Gastroesophageal sphincter (tissue), 4 donors: ENCODE results near the gene SIX5. TPM values are rescaled to one million over a fixed set of nuclear protein-coding genes. Genes with fewer than 3 reads are reported as not detected.

Experiments
- ATAC-seq: fragments of 150-250 bp; one replicate; pipeline ENCODE4 v1.9.1; 2016; ENCODE audit warnings: mild to moderate bottlenecking, moderate library complexity
- H3K27ac ChIP-seq, 4 donors: fragments of 200-600 bp; sonication (generic) in 3 of 4; 1 replicate in 3 of 4; 2 replicates in 1 of 4; pipeline ENCODE4 v1.5.1; 2016 to 2019
- H3K27me3 ChIP-seq: fragments of 200-600 bp; sonication (generic); one replicate; pipeline ENCODE4 v1.5.1; 2019
- H3K36me3 ChIP-seq, 2 donors: fragments of 200-600 bp; sonication (generic); one replicate each; pipeline ENCODE4 v1.5.1; 2019; ENCODE audit warnings: control low read depth in 1 of 2
- H3K4me1 ChIP-seq, 3 donors: fragments of 200-600 bp; sonication (generic); 1 replicate in 2 of 3; 2 replicates in 1 of 3; pipeline ENCODE4 v1.5.1; 2016 to 2019; ENCODE audit warnings: control low read depth in 2 of 3
- H3K4me3 ChIP-seq, 2 donors: fragments of 200-600 bp; sonication (generic); one replicate each; pipeline ENCODE4 v1.5.1; 2019; ENCODE audit warnings: mild to moderate bottlenecking in 1 of 2, moderate library complexity in 1 of 2
- H3K9me3 ChIP-seq, 3 donors: fragments of 200-600 bp; sonication (generic); one replicate each; pipeline ENCODE4 v1.5.1; 2017 to 2019; ENCODE audit warnings: control low read depth in 2 of 3
- CTCF ChIP-seq, 4 experiments: fragments of 200-600 bp in 2 of 4; fragments of 450-650 bp in 2 of 4; sonication (generic) in 1 of 4; IDR thresholded peaks; one replicate each; pipeline ENCODE4 v1.5.1; 2017 to 2019; ENCODE audit warnings: antibody characterized with exemption in 4 of 4, mild to moderate bottlenecking in 2 of 4, moderate library complexity in 2 of 4
- EP300 ChIP-seq: sonication (generic); formaldehyde crosslinking; IDR thresholded peaks from one replicate; pipeline ENCODE4 v1.6.1; 2017; ENCODE audit warnings: antibody characterized with exemption, mild to moderate bottlenecking
- POLR2A ChIP-seq, 2 donors: fragments of 450-650 bp; IDR thresholded peaks; one replicate each; pipeline ENCODE4 v1.6.1; 2017; ENCODE audit warnings: antibody characterized with exemption in 2 of 2, mild to moderate bottlenecking in 2 of 2, moderate library complexity in 1 of 2
- POLR2AphosphoS5 ChIP-seq: sonication (generic); formaldehyde crosslinking; IDR thresholded peaks from one replicate; pipeline ENCODE4 v1.6.1; 2017; ENCODE audit warnings: antibody characterized with exemption
- WGBS, 2 donors: methylation state at CpG; one replicate each; pipeline ENCODE4 v1.1.5; 2018; ENCODE audit warnings: low coverage in 1 of 2; 5-methylcytosine and 5-hydroxymethylcytosine counted together
- total RNA-seq, 4 donors: library from RNA; depleted of rRNA; stranded (reverse); fragments of >200 nt; gene quantifications; one replicate each; pipeline ENCODE4 v1.1.0, GENCODE V29; 2016

SIX5 gene
- total RNA-seq, 4 donors from 2014 or later, result 13.2 to 33.1 (median 23.7) TPM

GRCh38 chr19:45789035-45789786 lies 20.2 kb upstream of the SIX5 start:
- Histone ChIP-seq H3K36me3 (peaks cover 0 to 61% of the 10 kb centered on the region in 2 donors), H3K9me3 (no peaks in the 10 kb centered on the region)
- ATAC-seq, result no peak

GRCh38 chr19:45786533-45786894 lies 17.5 kb upstream of the SIX5 start:
- H3K36me3 ChIP-seq, result peaks cover 0 to 61% of the 10 kb centered on the region in 2 donors
- H3K27me3 ChIP-seq, result no peaks in the 10 kb centered on the region
- TF ChIP-seq POLR2AphosphoS5 (no peak), EP300 (no peak), POLR2A (IDR thresholded peaks at IDR 0.05) (no peak), CTCF (IDR thresholded peaks at IDR 0.05) (no peak)
- H3K27ac ChIP-seq, result peak overlapping the region in 3 of 4 donors; percentile 88 to 97 (median 96)
- H3K9me3 ChIP-seq, result no peaks in the 10 kb centered on the region
- ATAC-seq, result no peak
- WGBS, 2 donors, result no CpG with 5 or more reads among the region's 21 CpGs
- H3K4me1 ChIP-seq, result peaks cover 8 to 62% (median 32%) of the 10 kb centered on the region in 3 donors
- no peak overlapping the region for H3K4me3 ChIP-seq

More at GRCh38 chr19:45789035-45789786, 20.2 kb upstream of the SIX5 start:
- TF ChIP-seq EP300 (no peak), CTCF (IDR thresholded peaks at IDR 0.05) (no peak), POLR2A (IDR thresholded peaks at IDR 0.05) (no peak), POLR2AphosphoS5 (no peak)
- Histone ChIP-seq H3K27me3 (no peaks in the 10 kb centered on the region), H3K4me3 (no peak overlapping the region), H3K4me1 (peaks cover 4 to 50% (median 29%) of the 10 kb centered on the region in 3 donors), H3K27ac (no peak overlapping the region)
- WGBS, 2 donors, result 89 to 90% methylated on average over 8 to 10 of the region's 15 CpGs

- H3K4me1 ChIP-seq, result peaks cover 8 to 62% (median 27%) of the 10 kb centered on the region in 3 donors
Observed at GRCh38 chr19:45785781-45786532, 16.9 kb upstream of the SIX5 start.

GRCh38 chr19:45785097-45785496 lies 16.0 kb upstream of the SIX5 start:
- Histone ChIP-seq H3K4me3 (no peak overlapping the region), H3K27me3 (no peaks in the 10 kb centered on the region), H3K36me3 (peaks cover 0 to 51% of the 10 kb centered on the region in 2 donors), H3K27ac (peak overlapping the region; percentile 75 to 97 (median 92)), H3K4me1 (peaks cover 8 to 65% (median 24%) of the 10 kb centered on the region in 3 donors), H3K9me3 (no peaks in the 10 kb centered on the region)
- 61 to 67% methylated on average over 2 to 3 of the region's 5 CpGs for WGBS, 2 donors
- TF ChIP-seq POLR2A (IDR thresholded peaks at IDR 0.05) (no peak), POLR2AphosphoS5 (no peak), EP300 (no peak), CTCF (IDR thresholded peaks at IDR 0.05) (no peak)
- no peak for ATAC-seq

More at GRCh38 chr19:45785781-45786532, 16.9 kb upstream of the SIX5 start:
- Histone ChIP-seq H3K4me3 (no peak overlapping the region), H3K36me3 (peaks cover 0 to 59% of the 10 kb centered on the region in 2 donors), H3K27ac (peak overlapping the region; percentile 75 to 97 (median 92)), H3K9me3 (no peaks in the 10 kb centered on the region), H3K27me3 (no peaks in the 10 kb centered on the region)
- no peak for ATAC-seq
- no peak for TF ChIP-seq POLR2A (IDR thresholded peaks at IDR 0.05)
- no peak for TF ChIP-seq POLR2AphosphoS5
- no peak for TF ChIP-seq CTCF (IDR thresholded peaks at IDR 0.05)
- TF ChIP-seq EP300, result no peak
- no CpG with 5 or more reads among the region's 57 CpGs for WGBS, 2 donors
